Vagina (tissue), 2 donors: ENCODE results near the gene PARP14. TPM values are rescaled to one million over a fixed set of nuclear protein-coding genes. Genes with fewer than 3 reads are reported as not detected.
"Not testable (repeated sequence)": the region's sequence is repeated elsewhere in the genome, so short reads cannot be mapped to it uniquely, and the experiment has no call there.

ENCODE experiments used
- DNase-seq, 2 donors: peaks; one replicate each; pipeline ENCODE4 v3.0.0-alpha.2; 2017; ENCODE audit errors: extremely low spot score in 2 of 2
- H3K27ac ChIP-seq: fragments of 200-600 bp; sonication (generic); one replicate; pipeline ENCODE4 v1.5.1; 2019
- H3K27me3 ChIP-seq: fragments of 200-600 bp; sonication (generic); one replicate; pipeline ENCODE4 v1.5.1; 2019
- H3K36me3 ChIP-seq, 2 donors: fragments of 200-600 bp; sonication (generic); one replicate each; pipeline ENCODE4 v1.5.1; 2017 to 2019
- H3K4me1 ChIP-seq: fragments of 200-600 bp; sonication (generic); one replicate; pipeline ENCODE4 v1.5.1; 2019
- H3K4me3 ChIP-seq, 2 donors: fragments of 200-600 bp; sonication (generic); 1 replicate in 1 of 2; 2 replicates in 1 of 2; pipeline ENCODE4 v1.5.1; 2016 to 2019
- H3K9me3 ChIP-seq: fragments of 200-600 bp; sonication (generic); one replicate; pipeline ENCODE4 v1.5.1; 2019
- CTCF ChIP-seq, 3 experiments: fragments of 450-650 bp in 2 of 3; fragments of 200-600 bp in 1 of 3; sonication (generic) in 1 of 3; IDR thresholded peaks; one replicate each; pipeline ENCODE4 v1.5.1; 2017 to 2019; ENCODE audit warnings: antibody characterized with exemption in 3 of 3, mild to moderate bottlenecking in 2 of 3, moderate library complexity in 2 of 3
- POLR2A ChIP-seq, 2 donors: fragments of 450-650 bp; IDR thresholded peaks; one replicate each; pipeline ENCODE4 v1.6.1; 2017; ENCODE audit warnings: antibody characterized with exemption in 2 of 2, mild to moderate bottlenecking in 2 of 2, moderate library complexity in 2 of 2
- POLR2AphosphoS5 ChIP-seq, 2 donors: sonication (generic); formaldehyde crosslinking; IDR thresholded peaks; one replicate each; pipeline ENCODE4 v1.9.0; 2017; ENCODE audit warnings: antibody characterized with exemption in 2 of 2, mild to moderate bottlenecking in 2 of 2, low read depth in 1 of 2; ENCODE audit not compliant: insufficient read depth in 1 of 2
- intact Hi-C: fragments of 100-400 bp; cut with DNase I; formaldehyde crosslinking; loops from one replicate; pipeline ENCODE4 v1.15.1; 2023
- total RNA-seq: library from RNA; depleted of rRNA; stranded (reverse); fragments of >200 nt; gene quantifications from one replicate; pipeline ENCODE4 v1.2.3, GENCODE V29; 2016

Gene PARP14
- total RNA-seq, 1 donor from 2014 or later = 44.4 TPM

GRCh38 chr3:122646146-122646988, 34.3 kb upstream of the PARP14 start:
- Histone ChIP-seq H3K4me3 (no peak overlapping the region), H3K27me3 (no peaks in the 10 kb centered on the region), H3K27ac (no peak overlapping the region), H3K36me3 (no peaks in the 10 kb centered on the region), H3K9me3 (no peaks in the 10 kb centered on the region), H3K4me1 (no peaks in the 10 kb centered on the region)
- TF ChIP-seq POLR2A (IDR thresholded peaks at IDR 0.05) = no peak
- TF ChIP-seq POLR2AphosphoS5 (IDR thresholded peaks at IDR 0.05; ENCODE audit: insufficient read depth in 1 of 2, low read depth in 1 of 2) = no peak
- no peak for TF ChIP-seq CTCF (IDR thresholded peaks at IDR 0.05)
- intact Hi-C loops = no loop called here
- DNase-seq = no peak

- H3K9me3 ChIP-seq, H3K27ac ChIP-seq, H3K4me1 ChIP-seq, H3K27me3 ChIP-seq, H3K4me3 ChIP-seq, DNase-seq, H3K36me3 ChIP-seq, intact Hi-C loops: not testable (repeated sequence)
These were observed 29.3 kb upstream of the PARP14 start for GRCh38 chr3:122651233-122651907.

- H3K36me3 ChIP-seq, H3K4me3 ChIP-seq, H3K9me3 ChIP-seq, H3K27me3 ChIP-seq, H3K4me1 ChIP-seq, H3K27ac ChIP-seq, DNase-seq, intact Hi-C loops: not testable (repeated sequence)
These were observed 28.7 kb upstream of the PARP14 start for GRCh38 chr3:122651962-122652361.

DNA sequence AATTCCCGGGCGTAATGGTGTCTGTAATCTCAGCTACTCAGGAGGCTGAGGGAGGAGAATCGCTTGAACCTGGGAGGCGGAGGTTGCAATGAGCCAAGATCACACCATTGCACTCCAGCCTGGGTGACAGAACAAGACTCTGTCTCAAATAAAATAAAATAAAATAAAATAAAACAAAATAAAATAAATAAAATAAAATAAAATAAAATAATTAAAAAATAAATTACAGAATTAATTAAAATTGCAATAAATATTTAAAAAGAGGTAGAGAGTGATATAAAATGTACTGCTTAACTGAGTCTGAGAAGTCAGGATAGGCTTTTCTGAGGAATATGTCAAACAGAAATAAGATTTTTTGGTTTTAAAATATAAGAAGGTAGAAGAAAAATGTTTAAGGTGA, 22.3 kb upstream of the PARP14 start:
- H3K4me1 ChIP-seq, intact Hi-C loops, H3K4me3 ChIP-seq, H3K27ac ChIP-seq, H3K27me3 ChIP-seq, H3K9me3 ChIP-seq, DNase-seq, H3K36me3 ChIP-seq: not testable (repeated sequence)

DNA sequence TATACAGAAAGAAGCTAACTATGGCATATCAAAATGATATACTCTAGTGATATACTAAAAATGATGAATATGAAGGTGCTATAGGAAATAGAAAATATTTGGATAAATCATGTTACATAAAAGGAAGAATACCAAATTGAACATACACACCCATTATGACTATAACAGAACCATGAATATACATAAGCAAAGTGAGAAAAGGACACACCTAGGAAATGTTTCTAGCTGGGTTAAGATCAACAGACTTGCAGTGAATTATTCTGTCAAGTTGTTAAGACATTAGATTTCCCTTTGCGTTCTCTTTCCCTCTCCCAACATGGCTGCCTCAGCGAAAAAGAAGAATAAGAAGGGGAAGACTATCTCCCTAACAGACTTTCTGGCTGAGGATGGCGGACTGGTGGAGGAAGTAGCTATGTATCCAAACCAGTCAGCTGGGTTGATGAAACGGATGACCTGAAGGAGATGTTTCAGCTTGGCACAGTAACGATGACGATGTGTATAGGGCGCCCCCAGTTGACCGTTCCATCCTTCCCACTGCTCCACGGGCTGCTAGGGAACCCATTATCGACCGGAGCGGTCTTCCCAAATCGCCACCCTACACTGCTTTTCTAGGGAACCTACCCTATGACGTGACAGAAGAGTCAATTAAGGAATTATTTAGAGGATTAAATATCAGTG, 20.2 kb upstream of the PARP14 start:
- Histone ChIP-seq H3K4me3 (no peak overlapping the region), H3K27me3 (no peaks in the 10 kb centered on the region), H3K9me3 (no peaks in the 10 kb centered on the region), H3K36me3 (no peaks in the 10 kb centered on the region), H3K27ac (no peak overlapping the region), H3K4me1 (no peaks in the 10 kb centered on the region)
- TF ChIP-seq POLR2A (IDR thresholded peaks at IDR 0.05) = no peak
- TF ChIP-seq CTCF (IDR thresholded peaks at IDR 0.05) = no peak
- no peak for TF ChIP-seq POLR2AphosphoS5 (IDR thresholded peaks at IDR 0.05; ENCODE audit: insufficient read depth in 1 of 2, low read depth in 1 of 2)
- no peak for DNase-seq
- intact Hi-C loops = no loop called here

GRCh38 chr3:122661633-122662032, 19.0 kb upstream of the PARP14 start:
- no peaks in the 10 kb centered on the region for H3K27me3 ChIP-seq
- H3K9me3 ChIP-seq = no peaks in the 10 kb centered on the region
- intact Hi-C loops = no loop called here
- no peak for DNase-seq
- no peaks in the 10 kb centered on the region for H3K36me3 ChIP-seq
- TF ChIP-seq POLR2A (IDR thresholded peaks at IDR 0.05) = no peak
- no peak for TF ChIP-seq POLR2AphosphoS5 (IDR thresholded peaks at IDR 0.05; ENCODE audit: insufficient read depth in 1 of 2, low read depth in 1 of 2)
- TF ChIP-seq CTCF (IDR thresholded peaks at IDR 0.05) = no peak
- H3K27ac ChIP-seq = no peak overlapping the region
- no peak overlapping the region for H3K4me3 ChIP-seq
- no peaks in the 10 kb centered on the region for H3K4me1 ChIP-seq
